H1 (cell line): ENCODE results near the gene CCNY.

ENCODE experiments used
- CHD2 ChIP-seq: IDR thresholded peaks from 2 replicates; pipeline ENCODE4 v1.6.1; 2012; ENCODE audit warnings: low read length, improper control_type of control experiment
- GTF2F1 ChIP-seq: IDR thresholded peaks from 2 replicates; pipeline ENCODE4 v1.6.1; 2012; ENCODE audit warnings: low read depth, low read length, improper control_type of control experiment, borderline replicate concordance
- JUND ChIP-seq: IDR thresholded peaks from 2 replicates; pipeline ENCODE4 v1.6.1; 2011; ENCODE audit warnings: mild to moderate bottlenecking, improper control_type of control experiment, low read length
- TF ChIP-seq, protein P1 (sequence below), 3 experiments: IDR thresholded peaks; 1 replicate in 2 of 3; 2 replicates in 1 of 3; pipeline versions ENCODE4 v1.5.1 to v1.6.1; 2011; ENCODE audit warnings: low read length in 3 of 3, mild to moderate bottlenecking in 3 of 3, inconsistent platforms in 2 of 3, low read depth in 1 of 3, moderate library complexity in 1 of 3; ENCODE audit not compliant: insufficient read depth in 1 of 3; ENCODE audit errors: control extremely low read depth in 1 of 3

DNA sequence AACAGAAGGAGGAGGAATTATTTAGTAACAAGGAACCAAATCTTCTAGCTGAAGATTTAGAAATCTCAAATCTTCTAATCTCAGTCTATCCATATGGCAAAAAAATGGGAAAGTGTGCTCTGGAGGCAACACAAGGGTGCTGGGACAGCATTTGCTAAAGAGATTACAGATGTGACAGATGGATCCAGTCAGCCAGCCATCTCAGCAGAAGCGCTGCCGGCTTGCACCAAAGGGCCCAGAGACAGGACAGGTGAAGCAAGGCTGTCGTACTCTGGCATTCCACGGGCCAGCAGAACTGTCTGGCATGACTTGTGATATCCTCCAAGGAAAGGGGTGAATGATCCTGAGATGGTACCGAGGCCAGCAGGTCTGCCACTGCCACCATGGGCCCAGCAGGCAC lies 223.1 kb downstream of the CCNY start:
- TF ChIP-seq, protein P1, sequence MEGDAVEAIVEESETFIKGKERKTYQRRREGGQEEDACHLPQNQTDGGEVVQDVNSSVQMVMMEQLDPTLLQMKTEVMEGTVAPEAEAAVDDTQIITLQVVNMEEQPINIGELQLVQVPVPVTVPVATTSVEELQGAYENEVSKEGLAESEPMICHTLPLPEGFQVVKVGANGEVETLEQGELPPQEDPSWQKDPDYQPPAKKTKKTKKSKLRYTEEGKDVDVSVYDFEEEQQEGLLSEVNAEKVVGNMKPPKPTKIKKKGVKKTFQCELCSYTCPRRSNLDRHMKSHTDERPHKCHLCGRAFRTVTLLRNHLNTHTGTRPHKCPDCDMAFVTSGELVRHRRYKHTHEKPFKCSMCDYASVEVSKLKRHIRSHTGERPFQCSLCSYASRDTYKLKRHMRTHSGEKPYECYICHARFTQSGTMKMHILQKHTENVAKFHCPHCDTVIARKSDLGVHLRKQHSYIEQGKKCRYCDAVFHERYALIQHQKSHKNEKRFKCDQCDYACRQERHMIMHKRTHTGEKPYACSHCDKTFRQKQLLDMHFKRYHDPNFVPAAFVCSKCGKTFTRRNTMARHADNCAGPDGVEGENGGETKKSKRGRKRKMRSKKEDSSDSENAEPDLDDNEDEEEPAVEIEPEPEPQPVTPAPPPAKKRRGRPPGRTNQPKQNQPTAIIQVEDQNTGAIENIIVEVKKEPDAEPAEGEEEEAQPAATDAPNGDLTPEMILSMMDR (IDR thresholded peaks at IDR 0.05; ENCODE audit: control extremely low read depth in 1 of 3, insufficient read depth in 1 of 3, low read depth in 1 of 3, low read length in 3 of 3): no peak
- TF ChIP-seq JUND (no peak), GTF2F1 (no peak), CHD2 (no peak)
